Astrocyte of the cerebellum (primary cell): Measurements from ENCODE around the gene ABCG2.
"Not testable (repeated sequence)": the region's sequence is repeated elsewhere in the genome, so short reads cannot be mapped to it uniquely, and the experiment has no call there.

Experiments
- DNase-seq: peaks from one replicate; pipeline ENCODE4 v3.0.0-alpha.2; 2011; ENCODE audit warnings: low read depth
- H3K4me3 ChIP-seq: 2 replicates; pipeline ENCODE4 v1.5.1; 2011; ENCODE audit warnings: mild to moderate bottlenecking, low read depth, low read length, moderate library complexity
- CTCF ChIP-seq: IDR thresholded peaks from 2 replicates; pipeline ENCODE4 v1.5.1; 2012; ENCODE audit warnings: low read length, low read depth, moderate library complexity, mild to moderate bottlenecking; ENCODE audit errors: missing control alignments
- in situ Hi-C: cut with HindIII; loops from 2 replicates; pipeline ENCODE4 v1.10.0; 2017; ENCODE audit warnings: low sequenced_read_pairs

The ABCG2 gene

GRCh38 chr4:88110826-88111225, 47.6 kb downstream of the ABCG2 start:
- no peak overlapping the region for H3K4me3 ChIP-seq
- no peak for DNase-seq
- in situ Hi-C loops = no loop called here
- no peak for TF ChIP-seq CTCF

- no peak overlapping the region for H3K4me3 ChIP-seq
- no peak for TF ChIP-seq CTCF
- DNase-seq = no peak
- in situ Hi-C loops = no loop called here
Observed at GRCh38 chr4:88109123-88109881, 49.1 kb downstream of the ABCG2 start.

GRCh38 chr4:88108747-88109122, 49.7 kb downstream of the ABCG2 start:
- DNase-seq = no peak
- H3K4me3 ChIP-seq = no peak overlapping the region
- TF ChIP-seq CTCF = no peak
- in situ Hi-C loops = no loop called here

- in situ Hi-C loops, DNase-seq, H3K4me3 ChIP-seq: not testable (repeated sequence)
Observed at GRCh38 chr4:88108108-88108465, 50.4 kb downstream of the ABCG2 start.

- DNase-seq = no peak
- no peak for TF ChIP-seq CTCF
- no peak overlapping the region for H3K4me3 ChIP-seq
- in situ Hi-C loops = no loop called here
Observed at GRCh38 chr4:88107406-88108107, 50.9 kb downstream of the ABCG2 start.

GRCh38 chr4:88106205-88106604, 52.2 kb downstream of the ABCG2 start:
- no peak for DNase-seq
- in situ Hi-C loops = no loop called here
- H3K4me3 ChIP-seq = no peak overlapping the region
- no peak for TF ChIP-seq CTCF

GRCh38 chr4:88104902-88105610, 53.4 kb downstream of the ABCG2 start:
- no peak overlapping the region for H3K4me3 ChIP-seq
- peak; percentile 72 for DNase-seq
- in situ Hi-C loops = no loop called here
- no peak for TF ChIP-seq CTCF
